Fibroblast of pulmonary artery (primary cell): ENCODE results near the gene ZFY.

Experiments used
- DNase-seq: peaks from one replicate; pipeline ENCODE4 v3.0.0-alpha.2; 2010; ENCODE audit warnings: low read depth
- H3K4me3 ChIP-seq: replicated peaks from 2 replicates; pipeline ENCODE4 v1.5.1; 2011; ENCODE audit warnings: low read depth, mild to moderate bottlenecking, control low read depth, low read length, moderate library complexity
- CTCF ChIP-seq: IDR thresholded peaks from 2 replicates; pipeline ENCODE4 v1.5.1; 2011; ENCODE audit warnings: mild to moderate bottlenecking, control low read depth, low read length, inconsistent platforms; ENCODE audit errors: missing control alignments

Gene ZFY

GRCh38 chrY:2913066-2913815, 21.9 kb upstream of the ZFY start:
- peak; percentile 54 for TF ChIP-seq CTCF
- DNase-seq, result peak; percentile 64
- no peak overlapping the region for H3K4me3 ChIP-seq

- no peak for DNase-seq
- peak overlapping the region; percentile 62 for H3K4me3 ChIP-seq
- no peak for TF ChIP-seq CTCF
Observed at GRCh38 chrY:2934078-2934477, 1.1 kb upstream of the ZFY start.

GRCh38 chrY:2935716-2936435, 695 bp downstream of the ZFY start:
- TF ChIP-seq CTCF, result peak; percentile 59
- H3K4me3 ChIP-seq, result peak overlapping the region; percentile 62
- peak; percentile 91 for DNase-seq

- no peak for DNase-seq
- peak overlapping the region; percentile 62 for H3K4me3 ChIP-seq
- TF ChIP-seq CTCF, result no peak
Observed at GRCh38 chrY:2936436-2936750, 1.2 kb downstream of the ZFY start.

GRCh38 chrY:2937149-2937548, 2.0 kb downstream of the ZFY start:
- no peak for TF ChIP-seq CTCF
- peak overlapping the region; percentile 62 for H3K4me3 ChIP-seq

GRCh38 chrY:2949590-2950252, 14.5 kb downstream of the ZFY start:
- no peak for DNase-seq
- no peak overlapping the region for H3K4me3 ChIP-seq
- TF ChIP-seq CTCF, result no peak

More at GRCh38 chrY:2937149-2937548, 2.0 kb downstream of the ZFY start:
- DNase-seq, result no peak
